Measurements from ENCODE around the gene HSPG2.
"Not testable (repeated sequence)": the region's sequence is repeated elsewhere in the genome, so short reads cannot be mapped to it uniquely, and the experiment has no call there.

Gene HSPG2

DNA sequence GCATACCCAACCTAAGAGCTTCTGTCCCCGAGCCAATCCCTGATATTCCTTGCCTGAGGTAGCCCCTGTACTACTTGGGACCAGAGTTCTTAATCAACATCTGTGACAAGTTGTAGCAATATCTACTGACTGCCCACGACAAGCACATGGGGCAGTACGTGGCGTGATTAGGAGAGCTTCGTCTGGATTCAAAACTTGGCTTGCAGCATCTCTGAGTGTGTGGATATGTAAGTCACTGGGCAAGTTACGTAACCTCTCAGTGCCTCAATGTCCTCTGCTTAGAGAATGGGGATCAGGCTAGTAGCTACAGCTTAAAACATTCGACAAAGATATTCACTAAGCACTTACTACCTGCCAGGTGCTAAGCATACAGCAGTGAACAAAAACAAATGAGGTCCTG, 5.0 kb downstream of the HSPG2 start:
- FAIRE-seq, result no peak

GRCh38 chr1:21931171-21932093, 5.7 kb downstream of the HSPG2 start:
- FAIRE-seq, result no peak

DNA sequence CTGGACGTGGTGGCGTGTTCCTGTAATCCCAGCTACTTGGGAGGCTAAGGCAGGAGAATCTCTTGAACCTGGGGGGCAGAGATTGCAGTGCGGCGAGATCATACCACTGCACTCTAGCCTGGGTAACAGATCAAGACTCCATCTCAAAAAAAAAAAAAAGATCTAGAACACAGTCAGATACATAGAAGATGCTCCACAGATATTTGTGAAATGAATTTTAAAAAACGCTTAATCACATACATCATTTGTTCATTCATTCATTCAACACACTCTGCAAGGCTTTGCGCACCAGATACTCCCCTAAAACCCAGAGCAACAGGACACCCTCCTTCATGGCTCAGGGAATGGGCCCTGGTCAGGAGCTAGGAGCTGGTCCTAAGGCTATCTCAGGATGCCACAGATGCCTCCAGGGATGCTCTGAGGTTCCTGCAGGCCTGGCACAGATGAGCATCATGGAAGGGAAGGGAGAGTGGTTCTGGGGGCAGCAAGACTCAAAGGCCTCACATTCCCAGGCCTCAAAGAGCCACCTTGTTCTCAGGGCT, 6.4 kb downstream of the HSPG2 start:
- no peak for FAIRE-seq

- no peak for FAIRE-seq
These were observed 7.0 kb downstream of the HSPG2 start for GRCh38 chr1:21930080-21930571.

DNA sequence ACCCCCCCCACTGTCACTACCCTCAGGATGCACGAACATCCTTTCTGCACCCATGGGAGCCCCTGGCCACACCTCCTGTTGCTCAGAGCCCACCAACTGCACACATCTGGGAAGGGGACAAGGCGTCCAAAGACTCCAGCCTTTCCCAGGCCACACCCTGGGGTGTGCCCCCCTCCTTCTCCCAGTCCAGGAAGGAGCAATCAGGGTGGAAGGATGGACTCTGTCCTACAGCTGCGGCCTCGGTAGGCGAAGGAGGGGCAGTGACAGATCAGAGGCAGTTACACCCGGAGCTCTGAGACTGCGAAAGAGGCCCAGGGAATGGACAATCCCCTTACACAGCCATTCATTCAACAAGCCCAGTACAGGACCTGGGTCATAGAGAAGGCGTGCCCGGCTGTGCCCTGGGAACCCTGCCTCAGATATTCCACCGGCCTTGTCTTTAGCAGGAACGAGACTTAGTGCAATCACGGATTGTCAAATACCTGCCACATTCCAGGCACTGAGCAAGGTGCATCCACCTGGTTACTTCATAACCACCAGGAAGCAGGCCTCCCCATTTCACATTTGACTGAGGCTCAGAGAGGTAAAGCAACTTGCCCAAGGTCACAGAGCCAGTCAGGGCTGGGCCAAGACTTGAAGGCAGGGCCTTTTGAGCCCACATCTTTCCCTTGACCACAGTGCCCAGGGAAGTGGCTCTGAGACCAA, 9.4 kb downstream of the HSPG2 start:
- no peak for FAIRE-seq

- FAIRE-seq, result no peak
These were observed 10.1 kb downstream of the HSPG2 start for GRCh38 chr1:21926814-21927532.

GRCh38 chr1:21926065-21926464, 11.0 kb downstream of the HSPG2 start:
- FAIRE-seq, result no peak

GRCh38 chr1:21925334-21925940, 11.7 kb downstream of the HSPG2 start:
- FAIRE-seq, result no peak

GRCh38 chr1:21924503-21925005, 12.6 kb downstream of the HSPG2 start:
- FAIRE-seq, result no peak

GRCh38 chr1:21922090-21923013, 14.8 kb downstream of the HSPG2 start:
- FAIRE-seq, result no peak

- FAIRE-seq, result no peak
These were observed 15.8 kb downstream of the HSPG2 start for GRCh38 chr1:21921100-21921875.

DNA sequence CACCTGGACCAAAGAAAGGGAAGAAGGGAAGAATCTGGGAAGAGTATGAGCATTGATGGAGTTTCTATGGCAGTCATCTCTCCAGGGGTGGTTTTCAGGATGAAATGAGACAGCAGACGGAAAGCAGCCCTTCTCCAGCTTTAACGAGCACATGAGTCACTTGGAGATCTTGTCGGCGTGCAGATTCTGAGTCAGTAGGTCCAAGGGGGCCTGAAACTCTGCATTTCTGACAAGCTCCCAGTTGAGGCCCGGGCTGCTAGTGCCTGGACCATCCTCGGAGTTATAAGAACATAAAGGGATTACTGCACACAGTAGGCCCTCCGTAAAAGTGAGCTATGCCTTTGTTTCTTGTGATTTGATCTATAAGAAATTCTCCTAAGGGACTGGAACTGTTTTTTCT, 17.6 kb downstream of the HSPG2 start:
- no peak for FAIRE-seq

GRCh38 chr1:21917239-21917631, 19.9 kb downstream of the HSPG2 start:
- not testable (repeated sequence) for FAIRE-seq

DNA sequence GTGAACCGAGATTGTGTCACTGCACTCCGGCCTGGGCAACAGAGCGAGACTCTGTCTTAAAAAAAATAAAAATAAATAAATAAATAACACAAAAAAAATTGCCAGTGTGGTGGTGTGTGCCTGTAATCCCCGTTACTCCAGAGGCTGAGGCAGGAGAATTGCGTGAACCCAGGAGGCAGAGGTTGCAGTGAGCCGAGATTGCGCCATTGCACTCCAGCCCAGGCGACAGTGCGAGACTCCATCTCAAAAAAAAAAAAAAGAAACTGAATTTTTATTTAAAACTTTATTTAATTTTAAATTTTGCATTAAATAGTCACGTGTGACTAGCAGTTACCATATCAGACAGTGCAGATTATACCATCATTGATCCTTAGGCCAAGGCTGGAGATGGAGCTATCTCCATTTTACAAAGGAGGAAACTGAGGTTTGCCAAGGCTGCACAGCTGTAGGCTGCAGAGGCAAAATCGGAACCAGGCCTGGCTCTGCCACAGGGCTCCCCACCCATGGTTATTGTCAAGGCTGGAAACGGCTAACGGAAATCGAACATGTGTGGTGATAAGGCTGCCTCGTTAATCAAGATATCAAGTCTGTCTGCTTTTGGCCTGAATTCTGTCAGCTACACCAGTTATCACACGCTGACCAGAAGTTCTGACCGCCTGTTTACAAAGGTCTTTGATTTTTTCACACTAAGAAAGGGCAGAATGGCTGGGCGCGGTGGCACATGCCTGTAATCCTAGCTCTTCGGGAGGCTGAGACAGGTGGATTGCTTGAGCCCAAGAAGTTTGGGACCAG, 20.5 kb downstream of the HSPG2 start:
- no peak for FAIRE-seq

DNA sequence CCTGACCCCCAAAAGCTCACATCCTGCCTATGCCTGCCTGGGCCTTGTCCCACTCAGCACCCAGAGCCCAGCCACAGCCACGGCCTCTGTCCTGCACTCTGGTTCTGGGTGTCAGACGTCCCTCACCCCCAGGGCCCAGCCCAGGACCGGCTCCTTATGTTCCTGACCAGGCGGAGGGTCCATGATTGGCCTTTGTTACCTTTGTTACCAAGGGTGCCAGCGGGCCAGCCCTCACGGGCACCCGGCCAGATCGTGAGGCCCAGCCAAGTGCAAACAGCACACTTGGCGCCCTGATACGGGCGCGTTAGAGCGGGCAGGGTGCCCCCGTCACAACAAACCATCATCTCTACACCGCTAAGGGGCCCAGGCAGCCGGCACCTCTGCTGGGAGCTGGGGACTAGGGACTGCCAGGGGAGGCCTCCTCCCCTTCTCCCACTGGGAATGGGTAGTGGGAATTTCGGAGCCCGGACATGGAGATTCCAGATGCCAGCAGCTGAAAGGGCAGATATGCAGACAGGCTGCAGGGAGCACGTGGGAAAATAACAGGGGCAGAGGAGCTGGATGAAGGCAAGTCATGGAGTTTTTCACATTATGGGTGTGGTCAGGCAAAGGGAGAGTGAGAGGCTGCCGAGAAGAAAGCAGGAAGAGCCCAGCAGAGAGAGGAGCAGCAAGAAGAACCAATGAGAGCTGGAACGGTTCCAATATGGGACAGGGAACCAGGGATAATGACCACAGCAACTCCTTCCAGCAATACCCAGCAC, 22.1 kb downstream of the HSPG2 start:
- FAIRE-seq, result no peak

- no peak for FAIRE-seq
These were observed 22.7 kb downstream of the HSPG2 start for GRCh38 chr1:21914450-21914849.

GRCh38 chr1:21913763-21914162, 23.3 kb downstream of the HSPG2 start:
- FAIRE-seq, result no peak

DNA sequence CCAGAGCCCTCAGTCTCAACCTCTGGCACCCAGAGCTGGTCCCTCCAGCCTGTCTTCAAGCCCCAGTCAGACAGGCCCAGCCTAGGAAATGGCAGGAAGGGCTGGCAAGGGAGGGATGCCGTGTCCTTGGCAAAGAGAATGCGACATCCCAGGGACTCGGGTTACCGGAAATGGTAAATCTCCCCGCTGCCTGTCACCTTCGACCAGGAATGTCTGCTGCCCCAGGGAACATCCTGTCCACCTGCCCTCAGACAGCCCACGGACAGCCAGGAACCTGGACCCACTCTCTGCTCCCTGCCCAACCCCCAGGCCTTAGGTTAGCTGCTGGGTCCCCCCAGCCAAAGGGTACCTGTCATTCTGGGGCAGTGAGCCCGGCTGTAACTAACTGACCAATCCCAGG, 23.9 kb downstream of the HSPG2 start:
- no peak for FAIRE-seq

Data from endometrium (tissue), 2 donors.